Erythroblast (primary cell): ENCODE data around the gene ATP6V1G1.

Source experiments
- GATA1 ChIP-seq: IDR thresholded peaks from 2 replicates; pipeline ENCODE4 v1.6.1; 2011; ENCODE audit warnings: low read depth, mild to moderate bottlenecking, control low read depth, low read length, moderate library complexity
- POLR2A ChIP-seq: IDR thresholded peaks from 2 replicates; pipeline ENCODE4 v1.6.1; 2011; ENCODE audit warnings: mild to moderate bottlenecking, low read length

DNA sequence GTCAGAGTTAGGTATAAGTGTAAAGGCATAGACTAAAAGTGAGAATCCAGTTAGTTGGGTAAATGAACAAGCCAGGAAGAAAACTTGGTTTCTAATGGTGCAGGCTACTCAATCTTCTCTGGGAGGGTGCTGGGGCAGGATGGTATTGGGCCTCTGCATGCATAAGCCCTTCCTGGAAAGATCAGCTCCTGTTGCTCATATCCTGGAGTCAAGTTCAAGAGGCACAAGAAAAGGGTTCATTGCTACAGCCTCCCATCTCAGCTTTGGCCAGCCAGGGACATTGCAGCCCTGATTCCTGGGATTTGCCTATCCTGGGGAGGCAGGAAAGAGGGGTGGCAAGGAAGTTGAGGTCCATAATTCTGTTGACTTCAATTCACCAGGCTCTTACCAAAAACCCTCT, 40.7 kb upstream of the ATP6V1G1 start:
- TF ChIP-seq POLR2A (no peak), GATA1 (no peak)
